B cell (primary cell): ENCODE results near the gene OR14A16. TPM values are rescaled to one million over a fixed set of nuclear protein-coding genes. Genes with fewer than 3 reads are reported as not detected.

Experiments used
- ATAC-seq: fragments of 200-7000 bp; cut with Tn5 transposase; one replicate; pipeline ENCODE4 v1.10.0; 2021; ENCODE audit warnings: low read depth, mild to moderate bottlenecking, moderate number of reproducible peaks, moderate library complexity
- CTCF ChIA-PET: fragments of 350-600 bp; sonication (Branson Sonifier 250); formaldehyde crosslinking; loops from one replicate; lab custom pipeline; 2021; ENCODE audit warnings: antibody characterized with exemption, inconsistent platforms; lab: Charles Lee
- POLR2A ChIA-PET: fragments of 350-600 bp; sonication (Branson Sonifier 250); formaldehyde crosslinking; loops from one replicate; lab custom pipeline; 2021; ENCODE audit warnings: antibody characterized with exemption; lab: Charles Lee
- DNase-seq: peaks from one replicate; pipeline ENCODE4 v3.0.0; 2013
- H2AFZ ChIP-seq: 2 replicates; pipeline ENCODE4 v1.6.1; 2012; ENCODE audit warnings: mild to moderate bottlenecking, low read depth, low read length; ENCODE audit not compliant: insufficient read depth, poor library complexity, severe bottlenecking
- H3K27ac ChIP-seq, 2 donors: 1 replicate in 1 of 2; 2 replicates in 1 of 2; pipeline ENCODE4 v1.5.1; 2012 to 2013; ENCODE audit warnings: low read length in 2 of 2, mild to moderate bottlenecking in 2 of 2, moderate library complexity in 1 of 2
- H3K27me3 ChIP-seq, 4 experiments: fragments of 200-600 bp in 1 of 4; sonication (generic) in 1 of 4; replicated peaks in 1 of 4; 1 replicate in 2 of 4; 2 replicates in 2 of 4; pipeline versions ENCODE4 v1.6.1 to v1.7.0; 2013 to 2016; ENCODE audit warnings: low read length in 3 of 4, mild to moderate bottlenecking in 2 of 4, mixed read lengths in 1 of 4, moderate library complexity in 1 of 4; ENCODE audit not compliant: insufficient read depth in 4 of 4, control insufficient read depth in 3 of 4; ENCODE audit errors: control extremely low read depth in 1 of 4
- H3K36me3 ChIP-seq, 2 experiments: replicated peaks in 1 of 2; 1 replicate in 1 of 2; 2 replicates in 1 of 2; pipeline versions ENCODE4 v1.6.1 to v1.7.1; 2013; ENCODE audit warnings: low read length in 1 of 2; ENCODE audit not compliant: insufficient read depth in 2 of 2, control insufficient read depth in 1 of 2; ENCODE audit errors: control extremely low read depth in 1 of 2, extremely low read depth in 1 of 2
- H3K4me1 ChIP-seq, 2 donors: fragments of 200-600 bp in 1 of 2; sonication (generic) in 1 of 2; 1 replicate in 1 of 2; 2 replicates in 1 of 2; pipeline versions ENCODE4 v1.5.1 to v1.6.1; 2013 to 2017; ENCODE audit warnings: low read length in 2 of 2; ENCODE audit not compliant: control insufficient read depth in 2 of 2, insufficient read depth in 2 of 2
- H3K4me2 ChIP-seq: replicated peaks from 2 replicates; pipeline ENCODE3; 2012; ENCODE audit warnings: mild to moderate bottlenecking, low read depth, low read length; ENCODE audit not compliant: poor library complexity, severe bottlenecking
- H3K4me3 ChIP-seq, 5 experiments: fragments of 200-600 bp in 1 of 5; sonication (generic) in 1 of 5; 1 replicate in 3 of 5; 2 replicates in 2 of 5; pipeline versions ENCODE4 v1.5.1 to v1.7.0; 2011 to 2016; ENCODE audit warnings: low read length in 4 of 5, mild to moderate bottlenecking in 4 of 5, low read depth in 2 of 5, control low read depth in 1 of 5, moderate library complexity in 1 of 5; ENCODE audit not compliant: insufficient read depth in 1 of 5; ENCODE audit errors: control extremely low read depth in 1 of 5, extremely low read depth in 1 of 5
- H3K79me2 ChIP-seq: fragments of 200-600 bp; sonication (generic); one replicate; pipeline ENCODE4 v1.6.0; 2016; ENCODE audit warnings: low read length; ENCODE audit not compliant: control insufficient read depth, insufficient read depth
- H3K9ac ChIP-seq: fragments of 200-600 bp; sonication (generic); 2 replicates; pipeline ENCODE4 v1.6.1; 2017; ENCODE audit warnings: mild to moderate bottlenecking, low read length, moderate library complexity
- H3K9me3 ChIP-seq, 3 donors: one replicate each; pipeline versions ENCODE4 v1.6.1 to v1.7.1; 2013; ENCODE audit warnings: low read length in 2 of 3; ENCODE audit not compliant: control insufficient read depth in 2 of 3, insufficient read depth in 1 of 3; ENCODE audit errors: control extremely low read depth in 1 of 3
- H4K20me1 ChIP-seq: 2 replicates; pipeline ENCODE4 v1.6.0; 2012; ENCODE audit warnings: mild to moderate bottlenecking, low read length; ENCODE audit not compliant: insufficient read depth, control insufficient read depth, poor library complexity, severe bottlenecking
- H3K27ac Mint-ChIP-seq: one replicate; pipeline ENCODE4 v1.8.0; 2021; ENCODE audit warnings: mixed read lengths
- H3K27me3 Mint-ChIP-seq: one replicate; pipeline ENCODE4 v1.8.0; 2021; ENCODE audit warnings: mixed read lengths
- H3K4me1 Mint-ChIP-seq: one replicate; pipeline ENCODE4 v1.8.0; 2021; ENCODE audit warnings: mixed read lengths
- H3K4me3 Mint-ChIP-seq: one replicate; pipeline ENCODE4 v1.8.0; 2021; ENCODE audit warnings: mixed read lengths
- H3K9me3 Mint-ChIP-seq: one replicate; pipeline ENCODE4 v1.8.0; 2022; ENCODE audit warnings: mixed read lengths; ENCODE audit not compliant: insufficient read depth
- EZH2 ChIP-seq: IDR thresholded peaks from 2 replicates; pipeline ENCODE4 v1.6.1; 2012; ENCODE audit warnings: borderline replicate concordance, low read depth, mild to moderate bottlenecking, moderate library complexity, low read length; ENCODE audit not compliant: insufficient read depth, poor library complexity, severe bottlenecking
- WGBS: methylation state at CpG from one replicate; pipeline ENCODE4 v1.1.5; 2013; ENCODE audit warnings: missing lambda C conversion rate; ENCODE audit not compliant: insufficient coverage; 5-methylcytosine and 5-hydroxymethylcytosine counted together
- intact Hi-C: fragments of 100-400 bp; cut with micrococcal nuclease; formaldehyde crosslinking; loops from one replicate; pipeline ENCODE4 v1.10.0; 2022
- polyA plus RNA-seq: library from polyadenylated mRNA; depleted of rRNA; stranded (reverse); fragments of >200 nt; gene quantifications from 2 replicates; pipeline ENCODE4 v1.2.3, GENCODE V29; 2012
- total RNA-seq, 2 donors: library from RNA; stranded (reverse); fragments of 120-200 nt in 1 of 2; gene quantifications; 1 replicate in 1 of 2; 2 replicates in 1 of 2; pipeline versions ENCODE4 v1.2.3 to v1.2.4, GENCODE V29; 2013 to 2022
- TF ChIP-seq, protein P1 (sequence below): fragments of 200-600 bp; IDR thresholded peaks from one replicate; pipeline ENCODE4 v1.8.0; 2022; ENCODE audit warnings: antibody characterized with exemption, mild to moderate bottlenecking

Gene OR14A16
- total and polyA plus RNA-seq, 2 donors (not counting 1 experiment from before 2014, with no cell fraction given) = not detected

GRCh38 chr1:247841796-247842195, 17.9 kb upstream of the OR14A16 start, which contains the start of gene OR11L1:
Gene OR11L1 (minus strand): TSS chr1:247841896. CDS start chr1:247841896, 0 bp downstream.
- no peaks in the 10 kb centered on the region for H3K4me1 ChIP-seq
- no peaks in the 10 kb centered on the region for H4K20me1 ChIP-seq
- Mint-ChIP-seq H3K27me3 (no peaks in the 10 kb centered on the region), H3K4me1 (no peaks in the 10 kb centered on the region), H3K9me3 (no peaks in the 10 kb centered on the region), H3K4me3 (no peak within 1 kb of the TSS), H3K27ac (no peak within 1 kb of the TSS)
- intact Hi-C loops = no loop called here
- no peaks in the 10 kb centered on the region for H3K36me3 ChIP-seq
- no peaks in the 10 kb centered on the region for H3K9me3 ChIP-seq
- no peak within 1 kb of the TSS for H3K9ac ChIP-seq
- no peak within 1 kb of the TSS for H3K4me2 ChIP-seq
- POLR2A ChIA-PET = no interaction called here
- no peaks in the 10 kb centered on the region for H3K27me3 ChIP-seq
- ATAC-seq (no peak), DNase-seq (no peak)
- WGBS = 100% methylated on average over 1 of the region's 2 CpGs
- no peak within 1 kb of the TSS for H2AFZ ChIP-seq
- H3K4me3 ChIP-seq = no peak within 1 kb of the TSS
- TF ChIP-seq, protein P1, sequence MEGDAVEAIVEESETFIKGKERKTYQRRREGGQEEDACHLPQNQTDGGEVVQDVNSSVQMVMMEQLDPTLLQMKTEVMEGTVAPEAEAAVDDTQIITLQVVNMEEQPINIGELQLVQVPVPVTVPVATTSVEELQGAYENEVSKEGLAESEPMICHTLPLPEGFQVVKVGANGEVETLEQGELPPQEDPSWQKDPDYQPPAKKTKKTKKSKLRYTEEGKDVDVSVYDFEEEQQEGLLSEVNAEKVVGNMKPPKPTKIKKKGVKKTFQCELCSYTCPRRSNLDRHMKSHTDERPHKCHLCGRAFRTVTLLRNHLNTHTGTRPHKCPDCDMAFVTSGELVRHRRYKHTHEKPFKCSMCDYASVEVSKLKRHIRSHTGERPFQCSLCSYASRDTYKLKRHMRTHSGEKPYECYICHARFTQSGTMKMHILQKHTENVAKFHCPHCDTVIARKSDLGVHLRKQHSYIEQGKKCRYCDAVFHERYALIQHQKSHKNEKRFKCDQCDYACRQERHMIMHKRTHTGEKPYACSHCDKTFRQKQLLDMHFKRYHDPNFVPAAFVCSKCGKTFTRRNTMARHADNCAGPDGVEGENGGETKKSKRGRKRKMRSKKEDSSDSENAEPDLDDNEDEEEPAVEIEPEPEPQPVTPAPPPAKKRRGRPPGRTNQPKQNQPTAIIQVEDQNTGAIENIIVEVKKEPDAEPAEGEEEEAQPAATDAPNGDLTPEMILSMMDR = no peak
- TF ChIP-seq EZH2 = no peak
- H3K27ac ChIP-seq = no peak within 1 kb of the TSS
- H3K79me2 ChIP-seq = no peaks in the 10 kb centered on the region
- CTCF ChIA-PET = no interaction called here

DNA sequence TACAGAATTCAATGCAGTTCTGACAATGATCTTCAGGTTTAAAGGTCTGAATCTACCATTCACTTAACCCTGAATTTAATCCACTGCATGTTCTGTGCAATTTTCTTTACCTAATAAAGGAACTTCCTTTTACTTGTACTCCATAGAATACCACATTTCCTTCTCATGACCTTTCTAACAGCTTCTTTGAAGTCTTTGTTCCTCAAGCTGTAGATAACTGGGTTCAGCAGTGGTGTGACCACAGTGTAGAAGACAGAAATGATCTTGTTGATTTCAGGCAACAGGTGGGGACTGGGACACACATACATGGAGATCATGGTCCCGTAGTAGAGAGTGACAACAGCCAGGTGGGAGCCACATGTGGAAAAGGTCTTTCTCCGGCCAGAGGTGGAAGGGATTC, 16.9 kb upstream of the OR14A16 start:
- Histone ChIP-seq H3K27ac (no peak overlapping the region), H3K9ac (no peak overlapping the region), H3K79me2 (no peaks in the 10 kb centered on the region), H3K4me3 (no peak overlapping the region), H3K4me1 (no peaks in the 10 kb centered on the region), H3K9me3 (no peaks in the 10 kb centered on the region), H3K27me3 (no peaks in the 10 kb centered on the region), H4K20me1 (no peaks in the 10 kb centered on the region), H3K36me3 (no peaks in the 10 kb centered on the region), H3K4me2 (no peak overlapping the region), H2AFZ (no peak overlapping the region)
- TF ChIP-seq, protein P1 = no peak
- TF ChIP-seq EZH2 = no peak
- DNase-seq = no peak
- Mint-ChIP-seq H3K4me1 (no peaks in the 10 kb centered on the region), H3K27me3 (no peaks in the 10 kb centered on the region), H3K27ac (no peak overlapping the region), H3K4me3 (no peak overlapping the region), H3K9me3 (no peaks in the 10 kb centered on the region)
- POLR2A ChIA-PET = no interaction called here
- intact Hi-C loops = no loop called here
- 73% methylated on average over 2 of the region's 2 CpGs for WGBS
- CTCF ChIA-PET = no interaction called here
- ATAC-seq = no peak
